Measurements from ENCODE around the gene ATP5F1C.
"Not testable (repeated sequence)": the region's sequence is repeated elsewhere in the genome, so short reads cannot be mapped to it uniquely, and the experiment has no call there.

Gene ATP5F1C

DNA sequence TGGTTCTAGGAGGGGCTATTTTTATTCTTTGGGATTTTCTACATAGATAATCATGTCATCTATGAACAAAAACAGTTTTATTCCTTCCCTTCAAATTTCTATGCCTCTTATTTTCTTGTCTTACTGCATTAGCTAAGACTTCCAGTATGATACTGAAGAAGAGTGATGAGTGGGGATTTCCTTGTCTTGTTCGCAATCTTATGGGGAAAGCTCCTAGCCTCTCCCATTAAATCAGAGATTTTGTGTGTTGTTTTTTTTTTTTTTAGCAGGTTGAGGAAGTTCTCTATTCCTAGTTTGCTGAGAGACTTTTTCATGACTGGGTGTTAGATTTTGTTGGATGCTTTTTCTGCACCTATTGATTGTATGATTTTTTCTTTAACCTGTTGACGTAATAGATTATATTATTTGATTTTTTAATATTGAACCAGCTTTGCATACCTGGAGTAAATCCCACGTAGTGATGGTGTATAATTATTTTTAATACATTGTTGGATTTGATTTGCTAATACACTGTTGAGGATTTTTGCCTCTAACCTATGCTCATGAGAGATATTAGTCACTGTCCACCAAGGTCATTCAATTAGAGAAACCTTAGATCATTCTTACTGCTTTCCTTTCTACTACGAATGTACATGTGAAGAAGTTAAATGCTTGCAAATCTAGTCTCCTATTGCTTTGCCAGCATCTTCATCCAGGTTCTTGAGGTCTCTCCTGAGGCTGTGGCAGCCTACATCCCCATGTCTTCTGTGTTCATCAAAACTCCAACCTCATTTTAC is 6.5 kb downstream of the ATP5F1C start:
- no peak for DNase-seq

DNA sequence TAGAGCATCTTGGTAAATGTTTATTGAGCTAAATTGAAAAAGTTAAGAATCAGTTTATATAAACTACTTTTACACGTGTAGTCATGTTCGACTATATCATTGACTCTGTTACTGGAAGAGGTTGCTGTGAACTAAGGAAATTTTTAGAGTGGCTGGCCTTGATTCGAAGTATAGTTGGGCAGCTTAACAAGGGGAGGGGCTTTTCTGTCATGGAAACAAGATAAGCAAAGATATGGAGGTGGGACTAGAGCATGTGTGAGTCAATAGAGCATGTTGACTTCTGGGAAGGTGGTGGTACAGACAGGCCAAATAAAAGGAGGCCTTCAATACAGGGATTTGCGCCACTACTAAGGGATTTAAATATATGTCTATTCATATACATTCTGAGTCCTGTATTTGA is 7.6 kb downstream of the ATP5F1C start:
- DNase-seq = no peak

DNA sequence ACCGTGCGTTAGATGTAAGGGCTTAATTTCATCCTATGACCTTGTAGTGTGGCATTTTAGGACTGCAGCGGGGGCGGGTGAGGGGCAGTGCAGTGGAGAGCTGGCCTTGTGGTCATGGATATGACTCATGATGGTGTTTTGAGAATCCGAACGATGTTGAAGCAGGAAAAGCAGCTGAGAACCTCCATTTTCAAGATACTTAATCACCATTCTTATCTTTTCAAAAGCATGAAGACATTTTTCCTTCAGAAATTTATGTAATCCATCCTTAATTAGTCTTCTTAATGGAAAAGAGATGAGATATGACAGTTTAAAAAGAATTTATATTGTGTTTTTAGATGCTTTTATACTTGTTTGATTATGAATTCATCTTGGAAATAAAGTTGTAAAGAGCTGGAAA is 9.6 kb downstream of the ATP5F1C start:
- DNase-seq = no peak

DNA sequence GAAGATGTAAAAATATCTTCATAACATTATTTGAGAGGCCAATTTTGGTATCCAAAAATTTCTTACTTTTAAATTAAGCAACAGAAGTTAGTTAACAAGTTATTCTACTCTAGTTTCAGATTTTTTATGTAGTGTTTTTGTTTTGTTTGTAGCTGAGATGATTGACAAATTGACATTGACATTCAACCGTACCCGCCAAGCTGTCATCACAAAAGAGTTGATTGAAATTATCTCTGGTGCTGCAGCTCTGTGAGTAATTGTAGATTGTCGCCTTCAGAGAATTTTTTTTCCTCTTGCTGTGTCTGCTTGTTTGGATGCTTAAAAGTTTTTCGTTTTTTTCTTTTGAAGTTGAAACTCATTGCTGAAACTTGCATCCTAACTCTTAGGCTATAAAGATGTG is 14.6 kb downstream of the ATP5F1C start:
- no peak for DNase-seq

GRCh38 chr10:7804216-7804615 is 16.2 kb downstream of the ATP5F1C start:
- no peak for DNase-seq

- no peak for DNase-seq
Measured at GRCh38 chr10:7804741-7805140, 16.8 kb downstream of the ATP5F1C start.

DNA sequence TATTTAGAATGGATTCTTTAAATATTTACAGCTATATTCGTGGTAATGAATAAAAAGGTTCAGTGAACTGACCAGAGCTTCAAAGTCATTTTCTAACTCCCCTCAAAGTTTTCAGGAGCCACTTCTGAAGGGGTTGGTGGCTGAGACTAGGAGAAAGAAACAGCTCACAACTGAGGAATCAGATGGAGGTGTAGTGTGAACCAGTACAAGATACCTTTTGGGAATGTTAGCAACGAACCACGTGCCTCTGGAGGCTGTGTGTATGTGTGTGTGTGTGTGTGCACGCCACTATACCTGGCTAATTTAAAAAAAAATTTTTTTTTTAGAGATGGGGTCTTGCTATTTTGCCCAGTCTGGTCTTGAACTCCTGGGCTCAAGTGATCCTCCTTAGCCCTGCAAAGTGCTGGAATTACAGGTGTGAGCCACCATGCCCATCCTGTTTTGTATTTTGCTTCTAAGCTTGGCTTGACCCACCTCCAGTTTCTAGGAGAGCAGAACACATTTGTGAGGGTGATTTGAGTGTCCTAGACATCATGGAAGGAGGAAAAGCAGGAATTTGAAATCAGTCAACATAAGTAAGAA is 20.8 kb downstream of the ATP5F1C start:
- no peak for DNase-seq

- DNase-seq = no peak
Measured at GRCh38 chr10:7810443-7810842, 22.5 kb downstream of the ATP5F1C start.

DNA sequence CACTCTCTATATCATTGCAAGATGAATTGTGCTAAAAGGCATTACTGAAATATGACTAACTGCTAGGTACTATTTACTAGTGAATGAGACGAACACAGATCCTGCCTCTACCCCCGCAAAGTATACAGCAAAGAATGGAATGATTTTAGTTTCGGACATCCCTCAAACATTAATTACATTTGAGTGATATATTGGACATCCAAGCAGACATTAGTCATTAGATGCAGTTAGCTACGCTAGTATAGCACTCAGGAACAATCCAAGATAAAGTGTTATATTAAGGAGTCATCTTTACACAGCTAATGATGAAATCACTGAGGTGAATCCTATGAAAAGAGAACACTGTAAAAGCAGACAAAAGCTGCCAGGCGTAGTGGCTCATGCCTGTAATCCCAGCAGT is 23.0 kb downstream of the ATP5F1C start:
- no peak for DNase-seq

DNA sequence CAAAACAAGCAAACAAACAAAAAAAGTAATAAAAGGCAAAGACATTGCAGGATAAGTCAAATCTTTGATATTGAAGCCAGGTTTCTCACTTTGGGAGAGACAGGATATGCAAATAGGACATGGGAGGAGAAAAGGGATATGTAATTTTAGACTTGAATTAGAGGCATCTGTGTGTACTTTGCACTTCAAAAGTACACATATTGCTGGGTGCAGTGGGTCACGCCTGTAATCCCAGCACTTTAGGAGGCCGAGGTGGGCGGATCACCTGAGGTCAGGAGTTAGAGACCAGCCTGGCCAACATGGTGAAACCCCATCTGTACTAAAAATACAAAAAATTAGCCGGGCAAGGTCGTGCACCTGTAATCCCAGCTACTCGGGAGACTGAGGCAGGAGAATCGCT is 23.8 kb downstream of the ATP5F1C start:
- not testable (repeated sequence) for DNase-seq

DNA sequence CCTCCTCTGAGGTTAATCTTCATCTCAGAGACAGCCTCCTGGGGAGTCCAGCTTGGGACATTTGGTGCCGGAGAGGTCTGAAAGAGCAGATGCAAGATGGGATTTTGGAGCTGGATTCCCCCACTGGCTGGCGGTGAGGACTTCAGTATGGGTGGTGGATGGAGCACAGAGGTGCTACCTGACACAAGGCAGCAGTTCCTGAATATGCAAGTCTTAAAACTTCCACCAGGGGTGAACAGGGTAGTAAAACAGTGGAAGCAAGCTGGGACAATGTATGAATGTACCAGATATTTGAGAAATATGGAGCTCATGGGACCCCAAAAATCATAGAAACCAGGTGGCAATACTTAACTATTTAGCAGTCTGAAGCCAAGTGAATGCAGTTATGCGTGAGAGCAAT is 25.5 kb downstream of the ATP5F1C start:
- no peak for DNase-seq

- DNase-seq = no peak
Measured at GRCh38 chr10:7817576-7817975, 29.6 kb downstream of the ATP5F1C start.

DNA sequence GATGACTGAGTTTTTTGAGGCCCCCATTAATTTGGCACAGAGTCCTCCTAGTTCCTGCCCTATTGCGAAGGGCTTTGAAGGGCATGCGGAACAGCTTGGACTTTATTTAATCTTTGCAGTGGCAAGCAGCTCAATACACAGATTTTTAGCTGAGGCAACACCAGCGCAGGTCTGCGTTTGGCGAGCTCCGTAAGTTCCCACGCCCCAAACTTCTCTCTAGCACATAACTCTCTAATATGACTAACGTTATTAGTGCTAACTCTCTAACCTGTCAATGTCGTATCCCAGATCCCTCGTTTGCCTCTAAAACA is 30.0 kb downstream of the ATP5F1C start:
- no peak for DNase-seq

DNA sequence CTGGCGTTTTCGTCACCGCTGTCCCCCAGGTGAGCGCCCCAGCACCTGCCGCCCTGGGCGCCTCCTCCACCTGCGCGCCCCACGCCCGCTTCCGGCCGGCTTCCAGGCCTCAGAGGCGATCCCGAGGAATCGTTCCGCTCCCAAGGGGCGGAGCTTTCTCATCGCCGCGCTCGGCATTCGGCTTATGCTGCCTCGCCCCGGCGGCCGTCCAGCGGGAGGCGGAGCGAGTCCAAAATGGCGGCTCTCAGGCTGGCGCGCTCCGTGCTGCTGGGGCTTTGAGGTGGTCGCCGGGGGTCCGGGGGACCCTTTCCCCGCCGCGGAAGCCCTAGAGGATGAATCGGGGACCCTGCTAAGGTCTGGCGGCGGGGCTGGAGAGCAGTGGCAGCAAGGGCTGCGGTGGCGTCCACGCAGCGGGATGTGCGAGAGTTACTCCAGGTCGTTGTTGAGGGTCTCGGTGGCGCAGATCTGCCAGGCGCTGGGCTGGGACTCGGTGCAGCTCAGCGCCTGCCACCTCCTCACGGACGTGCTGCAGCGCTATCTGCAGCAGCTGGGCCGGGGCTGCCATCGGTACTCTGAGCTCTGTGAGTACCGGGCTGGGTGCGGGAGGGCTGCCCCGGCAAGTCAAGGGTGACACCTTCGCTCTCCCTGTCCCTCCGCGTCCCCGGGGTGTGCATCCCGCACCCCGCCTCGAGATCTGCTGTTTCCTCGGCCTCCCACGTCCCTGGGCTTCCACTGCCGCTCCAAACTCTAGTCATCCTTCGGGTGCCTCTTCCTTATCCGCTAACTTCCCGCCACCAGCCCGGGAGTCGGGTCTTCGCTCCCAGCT is 30.5 kb downstream of the ATP5F1C start, which contains the start of gene TAF3:
TSS of gene TAF3 (plus strand) at position 211 of the 826 bp plus-strand sequence. CDS start at position 416, 205 bp downstream.
- peak; percentile 52 for DNase-seq

DNA sequence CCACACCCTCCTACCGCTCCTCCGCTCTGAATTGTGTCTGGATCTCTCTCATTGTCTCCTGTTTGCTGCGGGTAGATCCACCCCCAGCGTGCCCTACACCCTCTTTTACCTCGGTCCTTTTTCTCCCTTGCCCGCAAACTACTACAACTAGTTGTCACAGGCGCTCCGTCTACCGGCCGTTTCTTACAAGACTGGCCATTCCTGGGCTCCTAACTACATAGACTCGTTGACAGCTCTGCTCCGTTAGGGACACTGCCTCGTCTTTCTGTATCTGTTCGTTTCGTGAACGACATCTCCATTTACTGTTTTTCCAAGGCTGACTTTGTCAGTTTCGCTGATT is 31.1 kb downstream of the ATP5F1C start:
- DNase-seq = no peak

- DNase-seq = no peak
Measured at GRCh38 chr10:7824251-7824650, 36.3 kb downstream of the ATP5F1C start.

- DNase-seq = no peak
Measured at GRCh38 chr10:7826971-7827370, 39.0 kb downstream of the ATP5F1C start.

GRCh38 chr10:7829289-7829834 is 41.4 kb downstream of the ATP5F1C start:
- no peak for DNase-seq

GRCh38 chr10:7832060-7832459 is 44.1 kb downstream of the ATP5F1C start:
- DNase-seq = no peak

DNA sequence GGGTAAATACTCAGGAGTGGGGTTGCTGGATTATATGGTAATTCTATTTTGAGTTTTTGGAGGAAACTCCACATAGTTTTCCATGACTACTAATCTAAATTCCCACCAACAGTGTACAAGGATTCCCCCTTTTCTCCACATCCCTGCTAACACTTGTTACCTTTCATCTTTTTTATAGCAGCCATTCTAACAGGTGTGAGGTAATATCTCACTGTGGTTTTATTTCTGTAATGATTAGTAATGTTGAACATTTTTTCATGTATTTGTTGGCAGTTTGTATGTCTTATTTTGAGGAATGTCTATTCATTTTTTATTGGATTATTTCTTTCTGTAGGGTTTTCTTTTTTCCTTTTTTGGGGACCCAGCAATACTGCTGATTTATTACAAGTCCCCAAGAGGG is 45.2 kb downstream of the ATP5F1C start:
- DNase-seq = no peak

DNA sequence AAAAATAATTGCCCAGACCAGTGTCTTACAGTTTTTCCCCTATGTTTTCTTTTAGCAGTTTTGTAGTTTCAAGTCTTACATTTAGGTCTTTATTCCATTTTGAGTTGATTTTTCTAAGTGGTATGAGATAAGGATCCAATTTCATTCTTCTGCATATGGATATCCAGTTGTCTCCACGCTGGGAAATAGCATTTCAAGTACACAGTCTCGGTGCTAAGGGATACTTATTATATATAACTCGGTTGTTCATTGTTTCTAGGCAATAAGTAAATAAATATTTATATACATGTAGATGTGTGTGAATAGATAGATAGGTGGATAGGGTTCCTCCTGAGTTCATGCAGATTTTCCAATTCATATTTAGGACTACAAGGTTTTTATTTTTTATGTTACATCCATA is 46.3 kb downstream of the ATP5F1C start:
- DNase-seq = no peak

DNA sequence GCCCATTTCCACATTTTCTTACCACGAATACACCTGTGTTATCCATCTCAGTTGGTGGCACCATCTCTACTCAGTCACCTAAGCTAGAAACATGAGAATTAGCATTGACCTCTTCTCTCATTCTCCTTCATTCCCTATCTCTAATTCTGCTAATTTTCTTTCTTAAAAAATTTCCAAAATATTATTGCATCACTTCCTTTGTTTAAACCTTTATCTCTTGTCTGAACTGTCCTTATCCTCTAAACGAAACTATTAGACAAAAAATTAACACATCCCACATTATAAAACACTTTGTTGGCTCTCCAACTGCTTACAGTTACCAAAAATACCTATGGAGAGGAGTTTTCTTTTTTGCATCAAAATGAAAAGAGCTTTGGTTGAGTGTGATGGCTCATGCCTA is 48.6 kb downstream of the ATP5F1C start:
- DNase-seq = no peak

DNA sequence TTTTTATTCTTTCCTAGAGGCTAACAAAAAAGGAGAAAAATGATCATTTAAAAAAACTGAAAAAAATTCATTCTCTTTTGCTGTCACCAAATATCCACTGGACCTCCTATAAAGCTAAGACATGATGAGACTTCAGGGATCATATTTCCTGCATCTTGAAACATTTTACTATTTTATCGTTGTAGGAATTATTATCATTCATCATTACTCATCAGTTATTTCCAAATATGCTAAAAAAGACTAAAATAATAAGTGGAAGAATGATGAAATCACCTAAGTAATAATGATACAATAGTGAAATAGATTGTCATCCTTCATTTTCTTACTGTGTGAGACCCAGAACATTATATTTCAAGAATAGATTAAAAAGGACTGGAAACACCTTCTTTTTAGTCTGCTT is 58.6 kb downstream of the ATP5F1C start:
- no peak for DNase-seq

All from NCI-H1436 treated with DMSO at 0.1 percent for 48 hours (cell line).